Activated T-helper 17 cell treated with anti-CD3 and anti-CD28 coated beads, Interleukin-2, amount 50 U/mL, for 72 hours (primary cell): ENCODE measurements around the gene NKG7. TPM values are rescaled to one million over a fixed set of nuclear protein-coding genes. Genes with fewer than 3 reads are reported as not detected.
"Not testable (repeated sequence)": the region's sequence is repeated elsewhere in the genome, so short reads cannot be mapped to it uniquely, and the experiment has no call there.

Experiments used
- ATAC-seq: fragments of 150-1000 bp; cut with Tn5 transposase; replicated peaks from 2 replicates; pipeline ENCODE4 v1.10.0; 2021; ENCODE audit warnings: mild to moderate bottlenecking, moderate library complexity
- H3K27ac Mint-ChIP-seq: one replicate; pipeline ENCODE4 v1.8.0; 2022; ENCODE audit warnings: mixed read lengths
- H3K27me3 Mint-ChIP-seq: one replicate; pipeline ENCODE4 v1.8.0; 2022; ENCODE audit warnings: mixed read lengths
- H3K36me3 Mint-ChIP-seq: one replicate; pipeline ENCODE4 v1.8.0; 2022; ENCODE audit warnings: low read depth, mild to moderate bottlenecking, mixed read lengths
- H3K4me1 Mint-ChIP-seq: one replicate; pipeline ENCODE4 v1.8.0; 2022; ENCODE audit warnings: mixed read lengths
- H3K4me3 Mint-ChIP-seq: one replicate; pipeline ENCODE4 v1.8.0; 2022; ENCODE audit warnings: mild to moderate bottlenecking, mixed read lengths
- H3K9me3 Mint-ChIP-seq: one replicate; pipeline ENCODE4 v1.8.0; 2022; ENCODE audit warnings: mixed read lengths
- total RNA-seq, 2 donors: library from RNA; stranded (reverse); gene quantifications; one replicate each; pipeline ENCODE4 v1.2.3, GENCODE V29; 2022

NKG7 gene
- 10 to 100 TPM; 15.2 to 19.8 TPM for total RNA-seq

DNA sequence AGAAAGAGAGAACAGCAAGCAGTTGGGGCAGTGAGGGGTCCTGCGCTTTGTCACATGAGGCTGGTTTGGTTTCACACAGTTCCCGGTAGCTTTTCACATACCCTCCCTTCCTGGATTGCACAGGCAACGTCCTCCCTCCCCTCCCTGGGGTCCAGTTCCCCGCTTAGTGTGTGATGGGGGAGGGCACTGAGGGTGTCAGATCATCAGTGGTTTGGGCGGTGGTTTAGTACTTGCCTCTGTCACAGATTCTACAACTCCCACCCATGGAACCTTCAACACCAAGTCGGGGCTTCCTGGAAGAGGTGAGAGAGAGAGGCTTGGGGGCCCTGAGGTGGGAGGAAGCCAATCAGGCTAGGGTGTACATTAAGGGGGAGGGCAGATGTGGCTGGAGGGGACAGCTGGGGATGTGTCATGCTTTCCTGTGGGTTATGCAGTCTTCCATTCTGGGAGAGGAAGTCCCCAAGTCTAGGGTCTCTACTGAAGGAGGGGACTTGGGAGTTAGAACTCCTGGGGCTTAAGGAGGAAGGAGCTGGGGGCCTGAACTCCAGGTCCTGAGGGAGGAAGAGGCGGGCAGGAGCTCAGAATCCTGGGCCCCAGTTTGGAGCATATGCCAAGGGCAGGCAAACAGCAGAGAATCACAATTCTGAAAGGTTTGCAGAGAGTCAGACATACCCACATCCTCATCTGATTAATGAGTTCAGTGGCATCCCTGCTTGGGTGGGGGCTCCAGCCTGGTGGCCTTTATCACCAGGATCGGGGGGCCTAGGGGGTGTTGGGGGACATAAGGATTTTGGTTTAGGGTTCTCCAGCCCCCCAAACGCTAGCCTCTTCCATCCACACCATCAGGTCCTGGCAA is at the start of gene NKG7:
TSS of gene NKG7 (minus strand) at position 6 of the 856 bp plus-strand sequence. CDS start 119 bp downstream, outside the sequence.
- peaks cover 50% of the 10 kb centered on the region for H3K4me1 Mint-ChIP-seq
- no peaks in the 10 kb centered on the region for H3K27me3 Mint-ChIP-seq
- peak within 1 kb of the TSS; percentile 90 for H3K27ac Mint-ChIP-seq
- no peaks in the 10 kb centered on the region for H3K36me3 Mint-ChIP-seq
- no peaks in the 10 kb centered on the region for H3K9me3 Mint-ChIP-seq
- peak; percentile 79 for ATAC-seq
- peak within 1 kb of the TSS; percentile 100 for H3K4me3 Mint-ChIP-seq

DNA sequence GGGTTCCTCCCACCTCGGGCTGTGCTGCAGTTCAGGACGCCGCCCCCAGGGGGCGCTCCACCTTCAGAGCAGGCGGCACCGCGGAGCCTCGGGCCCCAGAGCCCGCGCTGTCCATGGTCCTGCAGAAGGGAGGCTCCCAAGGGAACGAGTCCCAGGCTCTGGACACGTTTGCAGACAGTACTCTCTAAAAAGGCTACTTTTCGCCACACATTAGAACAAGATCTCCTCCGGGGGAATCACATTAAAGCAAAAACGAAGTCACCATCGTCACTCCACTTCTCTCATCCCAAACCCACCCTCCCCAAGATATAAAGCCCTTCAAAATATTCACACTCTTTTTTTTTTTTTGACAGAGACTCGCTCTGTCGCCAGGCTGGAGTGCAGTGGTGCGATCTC is 49.6 kb upstream of the NKG7 start:
- no peak overlapping the region for H3K4me3 Mint-ChIP-seq
- H3K9me3 Mint-ChIP-seq, result no peaks in the 10 kb centered on the region
- no peaks in the 10 kb centered on the region for H3K36me3 Mint-ChIP-seq
- H3K27me3 Mint-ChIP-seq, result peaks cover 13% of the 10 kb centered on the region
- peaks cover 9% of the 10 kb centered on the region for H3K4me1 Mint-ChIP-seq
- ATAC-seq, result peak; percentile 76
- no peak overlapping the region for H3K27ac Mint-ChIP-seq

DNA sequence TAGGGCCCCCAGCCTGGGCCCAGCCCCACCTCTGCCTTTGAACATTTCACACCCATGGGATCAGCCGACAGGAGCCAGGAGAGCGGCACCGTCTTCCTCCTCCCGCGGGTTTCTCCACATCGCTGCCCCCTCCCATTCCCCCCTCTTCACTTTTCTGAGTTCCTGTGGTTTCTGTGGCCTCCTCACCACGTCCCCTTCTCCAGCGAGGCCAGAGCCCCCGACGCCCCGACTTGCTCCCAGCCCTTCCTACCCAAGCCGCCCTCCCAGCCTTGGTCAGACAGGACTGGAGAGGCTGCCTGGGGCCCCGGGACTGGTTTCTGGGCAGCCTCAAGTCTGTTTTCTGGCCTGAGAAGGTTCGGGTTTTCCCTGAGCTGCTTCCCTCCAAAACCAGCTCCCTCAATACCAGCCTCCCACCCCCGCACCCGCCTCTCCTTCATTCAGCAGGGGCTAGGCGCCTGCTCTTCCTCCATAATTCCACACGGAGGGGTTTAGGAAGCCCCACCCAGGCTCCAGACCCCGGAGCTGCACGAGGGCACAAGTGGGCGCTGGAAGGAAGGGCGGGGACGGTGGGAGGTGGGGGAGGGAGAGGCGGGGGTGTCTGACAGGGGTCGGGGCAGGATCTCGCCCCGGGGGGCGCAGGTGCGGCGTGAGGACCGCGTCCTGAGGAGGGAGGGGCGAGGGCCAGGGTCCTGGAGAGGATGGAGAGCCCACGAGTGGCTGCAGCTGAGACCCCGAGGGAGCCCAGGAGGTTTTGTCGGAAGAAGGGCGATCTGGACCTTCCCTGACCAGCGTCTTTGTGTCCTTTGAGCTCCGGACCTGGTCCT is 49.0 kb upstream of the NKG7 start:
- peaks cover 15% of the 10 kb centered on the region for H3K27me3 Mint-ChIP-seq
- H3K36me3 Mint-ChIP-seq, result no peaks in the 10 kb centered on the region
- no peak overlapping the region for H3K4me3 Mint-ChIP-seq
- no peak for ATAC-seq
- H3K27ac Mint-ChIP-seq, result no peak overlapping the region
- H3K4me1 Mint-ChIP-seq, result peaks cover 9% of the 10 kb centered on the region
- no peaks in the 10 kb centered on the region for H3K9me3 Mint-ChIP-seq

DNA sequence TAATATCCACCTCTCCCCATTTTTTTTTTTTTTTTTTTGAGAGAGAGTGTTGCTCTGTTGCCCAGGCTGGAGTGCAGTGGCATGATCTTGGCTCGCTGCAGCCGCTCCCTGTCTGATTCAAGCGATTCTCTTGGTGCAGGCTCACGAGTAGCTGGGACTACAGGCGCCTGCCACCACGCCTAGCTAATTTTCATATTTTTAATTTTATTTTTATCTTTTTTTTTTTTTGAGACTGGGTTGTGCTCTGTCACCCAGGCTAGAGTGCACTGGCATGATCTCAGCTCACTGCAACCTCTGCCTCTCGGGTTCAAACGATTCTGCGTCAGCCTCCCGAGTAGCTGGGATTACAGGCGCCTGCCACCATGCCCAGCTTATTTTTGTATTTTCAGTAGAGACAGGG is 48.1 kb upstream of the NKG7 start:
- not testable (repeated sequence) for H3K27ac Mint-ChIP-seq, H3K36me3 Mint-ChIP-seq, H3K9me3 Mint-ChIP-seq, ATAC-seq, H3K4me3 Mint-ChIP-seq, H3K4me1 Mint-ChIP-seq
- peaks cover 15% of the 10 kb centered on the region for H3K27me3 Mint-ChIP-seq

DNA sequence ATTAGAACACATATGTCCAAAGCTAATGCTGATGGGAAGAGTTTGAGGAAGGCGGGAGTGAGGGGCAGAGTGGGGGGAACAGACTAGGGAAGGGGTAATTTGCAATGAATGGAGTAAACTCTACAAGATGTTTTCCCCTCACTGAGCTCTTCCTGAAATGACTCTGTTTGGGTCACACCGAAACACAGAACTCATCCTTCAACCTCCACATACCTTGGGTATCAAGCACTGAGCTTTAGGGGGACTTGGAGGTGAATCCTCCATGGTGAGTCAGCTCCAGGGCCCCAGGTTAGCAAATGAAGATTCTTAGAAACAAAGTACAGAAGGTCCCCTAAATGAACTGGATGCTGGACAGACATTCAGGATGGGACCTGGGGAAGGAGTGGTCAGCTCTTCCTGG is 46.3 kb upstream of the NKG7 start:
- Mint-ChIP-seq H3K4me3 (no peak overlapping the region), H3K27ac (no peak overlapping the region), H3K36me3 (no peaks in the 10 kb centered on the region), H3K4me1 (peaks cover 9% of the 10 kb centered on the region), H3K27me3 (peaks cover 15% of the 10 kb centered on the region), H3K9me3 (no peaks in the 10 kb centered on the region)
- peak; percentile 45 for ATAC-seq

DNA sequence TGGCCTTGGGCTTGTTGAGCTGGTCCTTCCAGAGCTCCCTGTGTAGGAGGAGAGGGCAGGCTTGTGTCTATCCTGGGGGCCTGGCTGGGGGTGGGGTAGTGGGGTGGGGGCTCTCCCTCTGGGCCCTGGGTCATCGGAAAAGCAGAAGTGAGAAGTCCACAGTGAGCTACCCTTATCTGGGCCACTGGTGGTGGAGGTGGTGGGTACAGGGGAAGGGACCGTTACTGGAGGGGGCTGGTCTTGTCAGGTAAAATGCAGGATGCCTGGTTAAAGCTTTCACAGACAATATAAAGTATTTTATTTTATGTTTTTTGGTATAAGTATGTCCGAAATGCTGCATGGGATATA is 45.3 kb upstream of the NKG7 start:
- Mint-ChIP-seq H3K4me3 (no peak overlapping the region), H3K4me1 (peaks cover 9% of the 10 kb centered on the region), H3K36me3 (no peaks in the 10 kb centered on the region), H3K27me3 (peaks cover 15% of the 10 kb centered on the region), H3K9me3 (no peaks in the 10 kb centered on the region), H3K27ac (no peak overlapping the region)
- ATAC-seq, result no peak

- Mint-ChIP-seq H3K36me3 (no peaks in the 10 kb centered on the region), H3K9me3 (no peaks in the 10 kb centered on the region), H3K4me1 (peaks cover 9% of the 10 kb centered on the region), H3K4me3 (no peak within 1 kb of the TSS), H3K27me3 (peaks cover 16% of the 10 kb centered on the region), H3K27ac (no peak within 1 kb of the TSS)
- ATAC-seq, result peak; percentile 76
Measured at GRCh38 chr19:51417107-51417809, 44.8 kb upstream of the NKG7 start, which contains the start of gene SIGLEC10. TSS of gene SIGLEC10 (minus strand) at chr19:51417642. CDS start at chr19:51417581, 61 bp downstream.

DNA sequence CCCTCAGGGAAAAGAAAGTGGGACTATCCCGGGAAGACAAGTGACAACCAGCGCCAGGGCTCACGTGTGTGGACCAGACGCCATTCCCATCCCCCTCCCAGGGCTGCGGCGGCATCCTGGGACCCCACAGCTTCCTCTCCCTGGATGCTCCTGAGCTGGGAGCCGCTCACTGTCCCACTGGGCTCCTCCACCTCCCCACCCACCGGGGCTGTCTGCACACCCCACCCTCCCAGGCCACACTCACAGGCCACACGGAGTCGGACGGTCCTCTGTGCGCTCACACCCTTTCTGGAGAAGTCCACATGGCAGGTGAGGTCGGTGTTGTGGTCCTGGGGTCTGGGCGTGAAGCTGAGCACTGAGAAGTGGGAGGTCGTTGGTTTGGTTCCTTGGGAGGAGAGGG is 44.0 kb upstream of the NKG7 start:
- not testable (repeated sequence) for H3K27ac Mint-ChIP-seq, H3K9me3 Mint-ChIP-seq, ATAC-seq, H3K4me3 Mint-ChIP-seq, H3K4me1 Mint-ChIP-seq, H3K36me3 Mint-ChIP-seq
- peaks cover 16% of the 10 kb centered on the region for H3K27me3 Mint-ChIP-seq

DNA sequence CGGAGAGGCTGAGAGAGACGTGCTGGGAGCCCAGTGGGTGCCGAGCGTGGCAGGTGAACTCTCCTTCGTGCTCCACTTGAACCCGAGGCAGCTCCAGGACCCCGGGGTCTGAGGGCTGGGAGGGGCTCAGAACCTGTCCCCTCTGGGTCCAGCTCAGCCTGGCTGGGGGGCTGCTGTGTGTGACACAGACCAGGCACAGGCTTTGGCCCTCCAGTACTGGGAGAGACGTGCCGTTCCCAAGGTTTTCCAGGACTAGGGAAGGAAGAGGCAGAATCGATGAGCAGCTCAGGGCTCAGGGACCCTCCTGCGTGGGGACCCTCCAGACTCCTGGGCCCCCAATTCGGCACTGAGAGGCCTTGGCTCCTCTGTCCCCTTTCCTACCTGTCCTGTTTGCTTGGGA is 42.7 kb upstream of the NKG7 start:
- no peak overlapping the region for H3K4me3 Mint-ChIP-seq
- H3K36me3 Mint-ChIP-seq, result no peaks in the 10 kb centered on the region
- H3K9me3 Mint-ChIP-seq, result no peaks in the 10 kb centered on the region
- H3K4me1 Mint-ChIP-seq, result peaks cover 5% of the 10 kb centered on the region
- no peak for ATAC-seq
- peaks cover 16% of the 10 kb centered on the region for H3K27me3 Mint-ChIP-seq
- H3K27ac Mint-ChIP-seq, result no peak overlapping the region

DNA sequence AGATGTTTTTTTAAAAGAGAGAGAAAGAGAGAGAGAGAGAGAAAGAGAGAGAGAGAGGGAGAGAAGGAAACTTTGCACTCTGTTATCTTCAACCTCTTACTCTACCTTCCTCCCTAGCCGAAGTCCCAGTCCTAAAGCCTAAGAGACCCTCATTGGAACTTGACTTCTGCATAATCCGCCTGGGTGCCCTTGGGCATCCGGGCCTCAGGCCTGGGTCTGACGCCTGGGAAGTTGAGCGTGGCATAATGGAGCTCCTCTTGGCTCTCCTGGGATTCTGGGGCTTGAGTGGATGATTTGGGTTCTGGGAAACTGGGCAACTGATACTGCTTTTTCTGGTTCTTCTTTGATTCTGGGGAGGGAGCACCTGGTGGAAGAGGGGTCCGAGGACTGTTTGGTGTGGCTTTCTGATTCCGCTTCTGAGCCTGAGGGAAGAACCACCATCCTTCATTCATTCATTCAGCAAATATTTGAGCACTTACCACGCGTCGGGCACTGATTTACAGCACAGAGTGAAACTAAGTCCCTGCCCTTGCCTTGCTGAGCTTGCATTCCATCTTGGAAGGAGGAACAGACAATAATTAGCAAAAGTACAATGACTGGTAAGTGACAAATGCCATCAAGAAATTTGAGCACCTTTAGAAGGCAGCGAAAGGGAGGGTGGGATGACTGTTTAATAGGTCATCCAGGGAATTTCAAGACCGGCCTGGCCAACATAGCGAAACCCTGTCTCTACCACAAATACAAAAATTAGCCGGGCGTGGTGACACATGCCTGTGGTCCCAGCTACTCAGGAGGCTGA is 38.7 kb upstream of the NKG7 start:
- Mint-ChIP-seq H3K27me3 (peaks cover 7% of the 10 kb centered on the region), H3K4me3 (no peak overlapping the region), H3K36me3 (no peaks in the 10 kb centered on the region), H3K27ac (no peak overlapping the region), H3K4me1 (no peaks in the 10 kb centered on the region), H3K9me3 (no peaks in the 10 kb centered on the region)
- no peak for ATAC-seq

DNA sequence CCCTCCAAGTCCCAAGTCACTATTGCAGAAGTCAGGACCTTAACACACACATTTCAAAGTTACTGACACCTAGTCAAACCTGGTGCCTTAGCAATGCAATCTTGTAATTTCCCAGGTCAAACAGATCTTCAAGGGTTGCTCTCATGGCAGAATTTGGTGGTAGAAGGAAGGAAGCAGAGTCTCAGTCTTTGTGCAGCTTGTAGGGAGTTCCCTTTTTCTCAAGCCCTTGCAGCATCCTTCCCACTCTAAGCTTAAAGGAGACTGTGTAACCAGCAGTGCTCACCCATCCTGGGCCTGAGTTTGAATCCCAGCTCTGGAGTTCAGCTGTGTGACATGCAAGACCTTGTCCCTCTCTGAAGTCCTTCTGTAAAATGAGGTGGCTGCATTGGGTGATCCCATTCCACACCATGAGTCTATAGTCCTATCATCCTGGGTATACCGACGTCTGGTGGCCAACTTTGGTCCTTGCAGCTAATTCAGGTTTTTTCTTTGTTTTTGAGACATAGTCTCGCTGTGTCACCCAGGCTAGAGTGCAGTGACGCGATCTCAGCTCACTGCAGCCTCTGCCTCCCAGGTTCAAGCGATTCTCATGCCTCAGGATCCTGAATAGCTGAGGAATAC is 35.2 kb upstream of the NKG7 start:
- peak; percentile 74 for ATAC-seq
- H3K27me3 Mint-ChIP-seq, result peaks cover 14% of the 10 kb centered on the region
- H3K36me3 Mint-ChIP-seq, result no peaks in the 10 kb centered on the region
- H3K4me1 Mint-ChIP-seq, result peaks cover 5% of the 10 kb centered on the region
- H3K27ac Mint-ChIP-seq, result no peak overlapping the region
- peaks cover 3% of the 10 kb centered on the region for H3K9me3 Mint-ChIP-seq
- no peak overlapping the region for H3K4me3 Mint-ChIP-seq

- Mint-ChIP-seq H3K27me3 (peaks cover 7% of the 10 kb centered on the region), H3K9me3 (peaks cover 11% of the 10 kb centered on the region), H3K36me3 (no peaks in the 10 kb centered on the region), H3K27ac (no peak overlapping the region), H3K4me1 (peaks cover 5% of the 10 kb centered on the region), H3K4me3 (no peak overlapping the region)
- no peak for ATAC-seq
Measured at GRCh38 chr19:51402117-51402516, 29.7 kb upstream of the NKG7 start.

DNA sequence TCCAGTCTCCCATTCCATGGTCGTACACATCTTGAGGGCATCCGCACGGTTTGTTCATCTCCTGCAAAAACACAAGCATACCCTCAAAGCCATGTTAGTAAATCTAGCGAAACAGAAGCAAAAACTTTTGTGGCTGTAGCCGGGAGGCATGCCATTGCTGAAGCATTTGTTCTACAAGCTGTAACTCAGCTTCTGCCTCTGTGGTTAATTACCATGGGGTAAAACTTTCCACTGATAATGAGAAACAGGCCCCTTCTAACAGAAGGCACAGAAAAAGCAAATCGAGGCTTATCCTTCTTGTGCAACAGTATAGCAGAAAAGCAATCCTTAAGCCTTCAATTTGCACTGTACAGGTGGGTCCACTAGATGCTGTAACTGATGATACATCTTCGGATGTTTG is 27.5 kb upstream of the NKG7 start:
- H3K9me3 Mint-ChIP-seq, result peaks cover 11% of the 10 kb centered on the region
- H3K4me3 Mint-ChIP-seq, H3K27me3 Mint-ChIP-seq, H3K4me1 Mint-ChIP-seq, H3K36me3 Mint-ChIP-seq, ATAC-seq: not testable (repeated sequence)
- H3K27ac Mint-ChIP-seq, result peak overlapping the region; percentile 5
